ENCODE data around the gene HNRNPL. TPM values are rescaled to one million over a fixed set of nuclear protein-coding genes. Genes with fewer than 3 reads are reported as not detected.
A peak's percentile ranks its signal among the peaks of the same experiment; 100 is the strongest.
"Not testable (repeated sequence)": the region's sequence is repeated elsewhere in the genome, so short reads cannot be mapped to it uniquely, and the experiment has no call there.

Gene HNRNPL
- total RNA-seq, 1 experiment from 2014 or later = 212 TPM

DNA sequence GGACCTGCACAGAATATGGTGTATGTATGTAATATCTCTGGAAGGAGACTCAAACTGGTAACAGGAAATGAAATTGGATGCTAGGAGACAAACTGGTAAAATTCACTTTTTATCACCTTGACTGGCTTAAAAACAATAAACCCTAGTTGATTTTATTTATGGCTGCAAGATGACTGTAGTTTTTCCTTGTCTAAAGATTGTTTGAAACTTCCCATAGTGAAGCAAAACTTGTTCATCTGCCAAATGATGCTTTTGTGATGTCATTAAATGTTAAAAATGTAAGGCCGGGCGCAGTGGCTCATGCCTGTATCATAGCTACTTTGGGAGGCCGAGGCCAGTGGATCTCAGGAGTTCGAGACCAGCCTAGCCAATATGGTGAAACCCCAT, 15.7 kb downstream of the HNRNPL start:
- Histone ChIP-seq H3K4me2 (ENCODE audit: low read depth, low read length, poor library complexity, severe bottlenecking) (no peak overlapping the region), H2AFZ (ENCODE audit: low read length) (no peak overlapping the region), H3K9me2 (replicated peaks; ENCODE audit: insufficient read depth, low read length) (no peaks in the 10 kb centered on the region), H3K27ac (ENCODE audit: low read length) (0 out of 2 replicates have a peak overlapping the region, but pooled peaks have one; percentile 31), H3K9me3 (ENCODE audit: low read length) (no peaks in the 10 kb centered on the region), H3K4me3 (ENCODE audit: low read length) (no peak overlapping the region), H3K36me3 (ENCODE audit: insufficient read depth, low read length) (peaks cover 30% of the 10 kb centered on the region), H3K9ac (ENCODE audit: low read length) (no peak overlapping the region), H3K4me1 (ENCODE audit: low read length) (peaks cover 19% of the 10 kb centered on the region), H3K79me2 (ENCODE audit: low read length) (peaks cover 18% of the 10 kb centered on the region), H3K27me3 (ENCODE audit: low read length) (no peaks in the 10 kb centered on the region), H4K20me1 (ENCODE audit: insufficient read depth, low read depth, low read length) (no peaks in the 10 kb centered on the region)
- no peak for DNase-seq

DNA sequence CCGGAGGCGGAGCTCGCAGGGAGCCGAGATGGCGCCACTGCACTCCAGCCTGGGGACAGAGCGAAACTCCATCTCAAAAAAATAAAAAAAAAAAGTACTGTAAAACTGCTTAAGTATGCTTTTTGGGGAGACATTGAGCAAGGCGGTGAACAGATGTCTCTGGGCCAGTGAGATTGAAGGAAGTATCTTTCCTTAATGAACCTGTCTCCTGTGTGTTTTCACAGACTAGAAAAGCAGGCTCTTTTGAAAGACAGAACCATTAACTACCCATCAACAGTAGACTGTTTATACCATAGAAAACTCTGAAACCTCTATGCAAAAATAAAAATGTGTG, 16.7 kb downstream of the HNRNPL start:
- H3K9me2 ChIP-seq (replicated peaks; ENCODE audit: insufficient read depth, low read length) = no peaks in the 10 kb centered on the region
- H3K4me2 ChIP-seq (ENCODE audit: low read depth, low read length, poor library complexity, severe bottlenecking) = no peak overlapping the region

DNA sequence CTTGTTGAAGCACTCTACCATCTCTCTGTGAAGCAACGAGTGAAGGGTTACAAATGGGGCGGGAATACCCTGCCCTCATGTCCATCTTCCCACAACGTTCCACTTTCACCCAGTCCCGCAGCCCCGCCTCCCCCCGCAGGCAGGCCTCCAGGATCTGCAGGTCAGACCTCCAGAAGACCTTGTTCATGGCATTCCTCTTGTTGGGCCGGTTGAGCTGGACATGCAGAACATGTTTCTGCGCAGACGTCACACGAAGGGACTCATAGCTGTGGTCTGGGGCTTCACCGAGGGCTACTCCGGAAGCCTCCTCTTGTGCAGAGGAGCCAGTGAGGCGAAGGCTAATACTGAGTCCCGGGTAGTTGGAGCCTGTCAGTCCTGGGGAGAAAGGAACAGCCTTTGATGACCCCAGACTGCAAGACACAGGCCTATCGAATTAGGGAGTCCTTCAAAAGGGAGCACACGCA, 18.6 kb downstream of the HNRNPL start:
- peaks cover 18% of the 10 kb centered on the region for H3K79me2 ChIP-seq (ENCODE audit: low read length)
- no peaks in the 10 kb centered on the region for H3K9me3 ChIP-seq (ENCODE audit: low read length)
- H3K4me2 ChIP-seq (ENCODE audit: low read depth, low read length, poor library complexity, severe bottlenecking) = peak overlapping the region; percentile 99
- peaks cover 21% of the 10 kb centered on the region for H3K36me3 ChIP-seq (ENCODE audit: insufficient read depth, low read length)
- peak overlapping the region; percentile 96 for H2AFZ ChIP-seq (ENCODE audit: low read length)
- peak overlapping the region; percentile 74 for H3K27ac ChIP-seq (ENCODE audit: low read length)
- H3K27me3 ChIP-seq (ENCODE audit: low read length) = no peaks in the 10 kb centered on the region
- peaks cover 19% of the 10 kb centered on the region for H3K4me1 ChIP-seq (ENCODE audit: low read length)
- H3K4me3 ChIP-seq (ENCODE audit: low read length) = peak overlapping the region; percentile 99
- DNase-seq = peak; percentile 69
- no peaks in the 10 kb centered on the region for H4K20me1 ChIP-seq (ENCODE audit: insufficient read depth, low read depth, low read length)
- no peaks in the 10 kb centered on the region for H3K9me2 ChIP-seq (replicated peaks; ENCODE audit: insufficient read depth, low read length)
- peak overlapping the region; percentile 94 for H3K9ac ChIP-seq (ENCODE audit: low read length)

More for the DNA sequence above, 16.7 kb downstream of the HNRNPL start:
- no peak overlapping the region for H3K9ac ChIP-seq (ENCODE audit: low read length)
- H3K27me3 ChIP-seq (ENCODE audit: low read length) = no peaks in the 10 kb centered on the region
- peaks cover 27% of the 10 kb centered on the region for H3K36me3 ChIP-seq (ENCODE audit: insufficient read depth, low read length)
- DNase-seq = peak; percentile 38
- H3K27ac ChIP-seq (ENCODE audit: low read length) = peak overlapping the region; percentile 48; the same call in 1 of the 2 replicates
- no peaks in the 10 kb centered on the region for H3K9me3 ChIP-seq (ENCODE audit: low read length)
- no peak overlapping the region for H3K4me3 ChIP-seq (ENCODE audit: low read length)
- peaks cover 18% of the 10 kb centered on the region for H3K79me2 ChIP-seq (ENCODE audit: low read length)
- no peak overlapping the region for H2AFZ ChIP-seq (ENCODE audit: low read length)
- no peaks in the 10 kb centered on the region for H4K20me1 ChIP-seq (ENCODE audit: insufficient read depth, low read depth, low read length)
- H3K4me1 ChIP-seq (ENCODE audit: low read length) = peaks cover 19% of the 10 kb centered on the region

DNA sequence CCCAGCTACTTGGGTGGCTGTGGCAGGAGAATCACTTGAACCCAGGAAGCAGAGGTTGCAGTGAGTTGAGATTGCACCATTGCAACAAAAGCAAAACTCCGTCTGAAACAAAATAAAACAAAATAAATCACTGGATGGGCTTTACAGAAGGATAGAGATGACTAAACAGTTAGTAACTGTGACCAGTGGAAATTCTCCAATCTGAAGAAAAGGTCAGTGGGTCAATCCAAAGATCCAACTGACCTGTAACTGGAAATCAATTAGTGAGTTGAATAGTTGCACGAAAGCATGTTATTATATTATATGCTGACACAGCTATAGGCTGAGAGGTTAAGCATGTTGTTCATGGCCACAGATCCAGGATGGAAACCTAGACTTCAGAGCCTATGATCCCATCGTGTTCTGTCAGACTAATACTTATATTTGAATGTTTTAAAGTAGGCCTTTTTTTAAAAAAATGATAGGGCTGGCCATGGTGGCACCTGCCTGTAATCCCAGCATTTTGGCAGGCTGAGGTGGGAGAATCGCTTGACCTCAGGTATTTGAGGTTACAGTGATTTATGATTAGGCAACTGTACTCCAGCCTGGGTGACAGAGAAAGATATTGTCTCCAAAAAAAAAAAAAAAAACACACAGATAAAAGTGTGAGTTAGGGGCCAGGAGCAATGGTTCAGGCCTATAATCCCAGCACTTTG, 19.6 kb downstream of the HNRNPL start:
- Histone ChIP-seq H3K4me1 (ENCODE audit: low read length) (peaks cover 19% of the 10 kb centered on the region), H3K9me2 (replicated peaks; ENCODE audit: insufficient read depth, low read length) (no peaks in the 10 kb centered on the region), H3K9me3 (ENCODE audit: low read length) (no peaks in the 10 kb centered on the region), H3K4me2 (ENCODE audit: low read depth, low read length, poor library complexity, severe bottlenecking) (peak overlapping the region; percentile 99), H3K4me3 (ENCODE audit: low read length) (peak overlapping the region; percentile 99), H3K27ac (ENCODE audit: low read length) (no peak overlapping the region), H4K20me1 (ENCODE audit: insufficient read depth, low read depth, low read length) (no peaks in the 10 kb centered on the region), H3K9ac (ENCODE audit: low read length) (peak overlapping the region; percentile 94; the same call in 1 of the 2 replicates), H3K79me2 (ENCODE audit: low read length) (peaks cover 18% of the 10 kb centered on the region), H3K36me3 (ENCODE audit: insufficient read depth, low read length) (peaks cover 17% of the 10 kb centered on the region), H3K27me3 (ENCODE audit: low read length) (no peaks in the 10 kb centered on the region), H2AFZ (ENCODE audit: low read length) (no peak overlapping the region)
- no peak for DNase-seq

DNA sequence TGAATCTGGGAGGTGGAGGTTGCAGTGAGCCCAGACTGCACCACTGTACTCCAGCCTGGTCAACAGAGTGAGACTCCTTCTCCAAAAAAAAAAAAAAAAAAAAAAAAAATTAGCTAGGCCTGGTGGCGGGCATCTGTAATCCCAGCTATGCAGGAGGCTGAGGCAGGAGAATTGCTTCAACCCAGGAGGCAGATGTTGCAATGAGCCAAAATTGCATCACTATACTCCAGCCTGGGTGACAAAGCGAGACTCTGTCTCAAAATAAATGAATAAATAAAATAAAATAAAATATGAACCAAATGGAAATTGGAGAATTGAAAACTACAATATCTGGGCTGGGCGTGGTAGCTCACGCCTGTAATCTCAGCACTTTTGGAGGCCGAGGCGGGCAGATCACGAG, 20.6 kb downstream of the HNRNPL start:
- not testable (repeated sequence) for H3K9me2 ChIP-seq (replicated peaks; ENCODE audit: insufficient read depth, low read length); H2AFZ ChIP-seq (ENCODE audit: low read length); H3K27me3 ChIP-seq (ENCODE audit: low read length); H3K9ac ChIP-seq (ENCODE audit: low read length); DNase-seq; H4K20me1 ChIP-seq (ENCODE audit: insufficient read depth, low read depth, low read length); H3K4me2 ChIP-seq (ENCODE audit: low read depth, low read length, poor library complexity, severe bottlenecking); H3K4me3 ChIP-seq (ENCODE audit: low read length); H3K9me3 ChIP-seq (ENCODE audit: low read length); H3K27ac ChIP-seq (ENCODE audit: low read length)
- peaks cover 18% of the 10 kb centered on the region for H3K79me2 ChIP-seq (ENCODE audit: low read length)
- H3K4me1 ChIP-seq (ENCODE audit: low read length) = peaks cover 19% of the 10 kb centered on the region
- H3K36me3 ChIP-seq (ENCODE audit: insufficient read depth, low read length) = peaks cover 17% of the 10 kb centered on the region

DNA sequence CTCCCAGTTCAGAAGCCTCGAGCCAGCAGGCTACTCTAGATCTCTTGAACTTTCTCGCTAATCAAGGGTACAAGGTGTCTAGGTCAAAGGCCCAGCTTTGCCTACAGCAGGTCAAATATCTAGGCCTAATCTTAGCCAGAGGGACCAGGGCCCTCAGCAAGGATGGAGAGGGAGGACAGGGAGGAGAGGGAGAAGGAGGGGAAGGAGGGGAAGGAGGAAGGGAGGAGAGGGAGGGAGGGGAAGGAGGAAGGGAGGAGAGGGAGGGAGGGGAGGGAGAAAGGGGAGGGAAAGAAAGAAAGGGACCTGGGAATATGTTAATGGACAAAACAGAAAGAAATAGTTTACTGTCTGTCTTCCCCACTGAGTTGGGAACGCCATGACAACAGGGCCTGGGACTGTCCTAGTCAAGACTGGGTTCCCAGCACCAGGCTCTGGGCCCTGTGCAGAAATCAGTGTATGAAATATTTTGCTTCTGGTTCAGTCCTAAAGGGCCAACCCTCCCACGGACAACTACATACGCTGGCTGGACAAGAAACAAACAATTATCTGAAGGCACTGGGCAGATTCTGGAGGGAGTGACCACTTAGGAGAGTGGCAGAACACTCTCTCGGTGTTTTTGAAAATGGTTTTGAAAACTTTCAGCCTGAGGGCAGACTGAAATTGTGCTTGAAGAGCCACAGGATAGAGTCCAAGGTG, 22.8 kb downstream of the HNRNPL start:
- Histone ChIP-seq H3K36me3 (ENCODE audit: insufficient read depth, low read length) (peaks cover 27% of the 10 kb centered on the region), H3K27me3 (ENCODE audit: low read length) (no peaks in the 10 kb centered on the region), H2AFZ (ENCODE audit: low read length) (no peak overlapping the region), H4K20me1 (ENCODE audit: insufficient read depth, low read depth, low read length) (no peaks in the 10 kb centered on the region), H3K9ac (ENCODE audit: low read length) (no peak overlapping the region), H3K4me3 (ENCODE audit: low read length) (no peak overlapping the region), H3K4me1 (ENCODE audit: low read length) (peaks cover 14% of the 10 kb centered on the region), H3K9me3 (ENCODE audit: low read length) (no peaks in the 10 kb centered on the region), H3K27ac (ENCODE audit: low read length) (no peak overlapping the region), H3K9me2 (replicated peaks; ENCODE audit: insufficient read depth, low read length) (no peaks in the 10 kb centered on the region), H3K4me2 (ENCODE audit: low read depth, low read length, poor library complexity, severe bottlenecking) (no peak overlapping the region), H3K79me2 (ENCODE audit: low read length) (peaks cover 18% of the 10 kb centered on the region)
- no peak for DNase-seq

DNA sequence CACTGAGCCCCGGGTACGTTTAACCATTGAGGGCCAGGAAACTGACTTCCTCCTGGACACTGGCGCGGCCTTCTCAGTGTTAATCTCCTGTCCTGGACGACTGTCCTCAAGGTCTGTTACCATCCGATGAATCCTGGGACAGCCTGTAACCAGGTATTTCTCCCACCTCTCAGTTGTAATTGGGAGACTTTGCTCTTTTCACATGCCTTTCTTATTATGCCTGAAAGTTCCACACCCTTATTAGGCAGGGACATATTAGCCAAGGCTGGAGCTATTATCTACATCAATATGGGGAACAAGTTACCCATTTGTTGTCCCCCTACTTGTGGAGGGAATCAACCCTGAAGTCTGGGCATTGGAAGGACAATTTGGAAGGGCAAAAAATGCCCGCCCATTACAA, 23.9 kb downstream of the HNRNPL start:
- DNase-seq; H3K9me3 ChIP-seq (ENCODE audit: low read length); H3K4me2 ChIP-seq (ENCODE audit: low read depth, low read length, poor library complexity, severe bottlenecking); H3K27me3 ChIP-seq (ENCODE audit: low read length); H3K9me2 ChIP-seq (replicated peaks; ENCODE audit: insufficient read depth, low read length); H3K4me1 ChIP-seq (ENCODE audit: low read length); H3K4me3 ChIP-seq (ENCODE audit: low read length); H3K27ac ChIP-seq (ENCODE audit: low read length); H3K9ac ChIP-seq (ENCODE audit: low read length); H2AFZ ChIP-seq (ENCODE audit: low read length); H4K20me1 ChIP-seq (ENCODE audit: insufficient read depth, low read depth, low read length): not testable (repeated sequence)
- Histone ChIP-seq H3K79me2 (ENCODE audit: low read length) (peaks cover 12% of the 10 kb centered on the region), H3K36me3 (ENCODE audit: insufficient read depth, low read length) (peaks cover 27% of the 10 kb centered on the region)

DNA sequence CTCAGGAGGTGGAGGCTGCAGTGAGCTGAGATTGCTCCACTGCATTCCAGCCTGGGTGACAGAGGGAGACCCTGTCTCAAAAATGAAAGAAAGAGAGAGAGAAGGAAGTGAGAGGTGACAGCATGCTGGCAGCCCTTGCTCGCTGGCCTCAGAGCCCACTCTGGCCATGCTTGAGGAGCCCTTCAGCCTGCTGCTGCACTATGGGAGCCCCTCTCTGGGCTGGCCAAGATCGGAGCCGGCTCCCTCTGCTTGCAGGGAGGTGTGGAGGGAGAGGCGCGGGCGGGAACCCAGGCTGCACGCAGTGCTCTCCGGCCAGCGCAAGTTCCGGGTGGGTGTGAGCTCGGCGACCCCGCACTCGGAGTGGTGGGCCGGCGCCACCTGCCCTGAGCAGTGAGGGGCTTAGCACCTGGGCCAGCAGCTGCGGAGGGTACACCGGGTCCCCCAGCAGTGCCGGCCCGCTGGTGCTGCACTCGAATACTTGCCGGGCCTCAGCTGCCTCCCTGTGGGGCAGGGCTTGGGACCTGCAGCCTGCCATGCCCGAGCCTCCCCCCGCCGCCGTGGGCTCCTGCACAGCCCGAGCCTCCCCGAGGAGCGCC, 28.5 kb downstream of the HNRNPL start:
- H3K36me3 ChIP-seq (ENCODE audit: insufficient read depth, low read length) = peaks cover 11% of the 10 kb centered on the region

More for the DNA sequence above, 28.5 kb downstream of the HNRNPL start:
- not testable (repeated sequence) for H3K9me2 ChIP-seq (replicated peaks; ENCODE audit: insufficient read depth, low read length); DNase-seq; H4K20me1 ChIP-seq (ENCODE audit: insufficient read depth, low read depth, low read length); H3K4me2 ChIP-seq (ENCODE audit: low read depth, low read length, poor library complexity, severe bottlenecking); H3K4me1 ChIP-seq (ENCODE audit: low read length); H3K9me3 ChIP-seq (ENCODE audit: low read length); H3K79me2 ChIP-seq (ENCODE audit: low read length); H3K4me3 ChIP-seq (ENCODE audit: low read length); H3K9ac ChIP-seq (ENCODE audit: low read length); H3K27ac ChIP-seq (ENCODE audit: low read length); H2AFZ ChIP-seq (ENCODE audit: low read length); H3K27me3 ChIP-seq (ENCODE audit: low read length)
